DOHH2 (cell line): ENCODE data around the gene CPXM1.

Experiments
- H3F3A ChIP-seq: fragments of 200-600 bp; sonication (generic), shearing (Covaris generic); 2 replicates; pipeline ENCODE4 v1.6.0; 2016; ENCODE audit warnings: antibody characterized with exemption, mild to moderate bottlenecking; ENCODE audit not compliant: control insufficient read depth, insufficient read depth
- H3K27ac ChIP-seq: fragments of 200-600 bp; sonication (generic); 2 replicates; pipeline ENCODE4 v1.5.1; 2014; ENCODE audit warnings: low read depth, mild to moderate bottlenecking, low read length, moderate library complexity
- H3K27me3 ChIP-seq: fragments of 200-600 bp; sonication (generic); 2 replicates; pipeline ENCODE4 v1.6.1; 2014; ENCODE audit warnings: mild to moderate bottlenecking, low read length, mixed read lengths; ENCODE audit not compliant: control insufficient read depth
- H3K36me3 ChIP-seq: fragments of 200-600 bp; sonication (generic); 2 replicates; pipeline ENCODE4 v1.6.1; 2014; ENCODE audit warnings: mild to moderate bottlenecking, low read length, moderate library complexity, mixed read lengths; ENCODE audit not compliant: control insufficient read depth
- H3K4me1 ChIP-seq: fragments of 200-600 bp; sonication (generic); 2 replicates; pipeline ENCODE4 v1.6.1; 2014; ENCODE audit warnings: mild to moderate bottlenecking, low read length, mixed read lengths; ENCODE audit not compliant: control insufficient read depth
- H3K4me2 ChIP-seq: fragments of 200-600 bp; sonication (generic); 2 replicates; pipeline ENCODE4 v1.6.0; 2014; ENCODE audit warnings: mild to moderate bottlenecking, low read length, moderate library complexity
- H3K4me3 ChIP-seq: fragments of 200-600 bp; sonication (generic); 2 replicates; pipeline ENCODE4 v1.5.1; 2014; ENCODE audit warnings: mild to moderate bottlenecking, low read length, mixed read lengths
- H3K79me2 ChIP-seq: fragments of 200-600 bp; sonication (generic); 2 replicates; pipeline ENCODE4 v1.6.1; 2014; ENCODE audit warnings: mild to moderate bottlenecking, low read length, mixed read lengths; ENCODE audit not compliant: control insufficient read depth
- H3K9me2 ChIP-seq: fragments of 200-600 bp; sonication (generic); replicated peaks from 2 replicates; pipeline ENCODE4 v1.6.1; 2014; ENCODE audit warnings: mild to moderate bottlenecking, low read length, mixed read lengths; ENCODE audit not compliant: control insufficient read depth
- H3K9me3 ChIP-seq: fragments of 200-600 bp; sonication (generic); 2 replicates; pipeline ENCODE4 v1.6.1; 2014; ENCODE audit warnings: antibody characterized with exemption, low read length, mixed read lengths; ENCODE audit not compliant: control insufficient read depth, insufficient read depth
- H4K20me1 ChIP-seq: fragments of 200-600 bp; sonication (generic); 2 replicates; pipeline ENCODE4 v1.6.0; 2014; ENCODE audit warnings: low read depth, mild to moderate bottlenecking, antibody characterized with exemption, low read length, moderate library complexity; ENCODE audit not compliant: control insufficient read depth, insufficient read depth
- EZH2phosphoT487 ChIP-seq: fragments of 200-600 bp; sonication (generic); IDR thresholded peaks from 2 replicates; pipeline ENCODE4 v1.6.1; 2017; ENCODE audit warnings: borderline replicate concordance, mild to moderate bottlenecking, antibody characterized with exemption, low read length, moderate library complexity, mixed read lengths
- TF ChIP-seq, protein P1 (sequence below): fragments of 200-600 bp; sonication (generic); IDR thresholded peaks from one replicate; pipeline ENCODE4 v1.5.1; 2014; ENCODE audit warnings: antibody characterized with exemption, mild to moderate bottlenecking, low read depth, low read length; ENCODE audit not compliant: poor library complexity, severe bottlenecking

Gene CPXM1

DNA sequence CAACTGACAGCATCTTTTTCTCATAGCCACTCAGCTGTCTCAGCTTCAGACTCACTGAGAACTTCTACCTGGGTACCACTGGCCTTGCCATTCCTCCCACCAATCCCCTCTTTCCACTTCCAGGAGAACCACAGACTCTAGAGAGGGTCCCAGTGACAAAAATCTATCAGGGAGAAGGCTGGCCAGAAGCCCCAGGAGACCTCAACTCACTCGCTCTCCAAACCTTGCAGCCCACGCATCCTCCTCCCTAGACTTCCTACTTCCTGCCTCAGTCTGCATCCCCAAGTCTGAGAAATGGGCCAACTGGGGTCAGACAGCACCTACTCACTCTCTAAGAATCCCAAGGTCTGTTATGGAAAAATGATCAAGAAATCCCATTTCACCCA, 16.9 kb upstream of the CPXM1 start:
- H3K79me2 ChIP-seq = no peaks in the 10 kb centered on the region
- no peaks in the 10 kb centered on the region for H3K36me3 ChIP-seq
- H4K20me1 ChIP-seq = no peaks in the 10 kb centered on the region
- no peaks in the 10 kb centered on the region for H3K9me3 ChIP-seq
- H3K4me1 ChIP-seq = no peaks in the 10 kb centered on the region
- TF ChIP-seq, protein P1, sequence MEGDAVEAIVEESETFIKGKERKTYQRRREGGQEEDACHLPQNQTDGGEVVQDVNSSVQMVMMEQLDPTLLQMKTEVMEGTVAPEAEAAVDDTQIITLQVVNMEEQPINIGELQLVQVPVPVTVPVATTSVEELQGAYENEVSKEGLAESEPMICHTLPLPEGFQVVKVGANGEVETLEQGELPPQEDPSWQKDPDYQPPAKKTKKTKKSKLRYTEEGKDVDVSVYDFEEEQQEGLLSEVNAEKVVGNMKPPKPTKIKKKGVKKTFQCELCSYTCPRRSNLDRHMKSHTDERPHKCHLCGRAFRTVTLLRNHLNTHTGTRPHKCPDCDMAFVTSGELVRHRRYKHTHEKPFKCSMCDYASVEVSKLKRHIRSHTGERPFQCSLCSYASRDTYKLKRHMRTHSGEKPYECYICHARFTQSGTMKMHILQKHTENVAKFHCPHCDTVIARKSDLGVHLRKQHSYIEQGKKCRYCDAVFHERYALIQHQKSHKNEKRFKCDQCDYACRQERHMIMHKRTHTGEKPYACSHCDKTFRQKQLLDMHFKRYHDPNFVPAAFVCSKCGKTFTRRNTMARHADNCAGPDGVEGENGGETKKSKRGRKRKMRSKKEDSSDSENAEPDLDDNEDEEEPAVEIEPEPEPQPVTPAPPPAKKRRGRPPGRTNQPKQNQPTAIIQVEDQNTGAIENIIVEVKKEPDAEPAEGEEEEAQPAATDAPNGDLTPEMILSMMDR = no peak
- TF ChIP-seq EZH2phosphoT487 = no peak
- no peak overlapping the region for H3K27ac ChIP-seq
- H3K9me2 ChIP-seq = no peaks in the 10 kb centered on the region
- no peak overlapping the region for H3K4me3 ChIP-seq
- no peak overlapping the region for H3K4me2 ChIP-seq
- no peaks in the 10 kb centered on the region for H3F3A ChIP-seq
- H3K27me3 ChIP-seq = no peaks in the 10 kb centered on the region

DNA sequence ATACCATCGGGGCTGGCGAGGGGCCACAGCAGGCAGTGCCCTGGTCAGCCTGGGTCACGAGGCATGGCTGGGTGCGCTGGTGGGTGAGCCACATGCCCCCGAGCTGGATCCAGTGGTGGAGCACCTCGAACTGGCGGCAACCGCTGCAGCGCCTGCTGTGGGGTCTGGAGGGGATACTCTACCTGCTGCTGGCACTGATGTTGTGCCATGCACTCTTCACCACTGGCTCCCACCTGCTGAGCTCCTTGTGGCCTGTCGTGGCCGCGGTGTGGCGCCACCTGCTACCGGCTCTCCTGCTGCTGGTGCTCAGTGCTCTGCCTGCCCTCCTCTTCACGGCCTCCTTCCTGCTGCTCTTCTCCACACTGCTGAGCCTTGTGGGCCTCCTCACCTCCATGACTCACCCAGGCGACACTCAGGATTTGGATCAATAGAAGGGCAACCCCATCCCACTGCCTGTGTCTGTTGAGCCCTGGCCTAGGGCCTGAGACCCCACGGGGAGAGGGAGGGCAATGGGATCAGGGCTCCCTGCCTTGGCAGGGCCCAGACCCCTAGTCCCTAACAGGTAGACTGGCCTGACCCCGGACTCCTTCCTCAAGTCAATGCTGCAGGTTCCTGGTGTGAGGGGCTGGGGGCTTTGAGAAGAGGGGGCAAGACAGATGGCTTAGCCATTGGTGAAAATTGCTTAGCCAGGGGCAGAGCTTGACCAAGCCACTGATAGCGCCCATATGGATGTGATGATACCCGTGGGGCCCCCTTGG, 16.3 kb upstream of the CPXM1 start:
- H3K27me3 ChIP-seq = no peaks in the 10 kb centered on the region
- no peaks in the 10 kb centered on the region for H3K9me3 ChIP-seq
- H3F3A ChIP-seq = no peaks in the 10 kb centered on the region
- no peaks in the 10 kb centered on the region for H3K79me2 ChIP-seq
- no peaks in the 10 kb centered on the region for H3K9me2 ChIP-seq
- no peak overlapping the region for H3K4me2 ChIP-seq
- TF ChIP-seq, protein P1 = no peak
- TF ChIP-seq EZH2phosphoT487 = no peak
- no peak overlapping the region for H3K27ac ChIP-seq
- H3K4me1 ChIP-seq = no peaks in the 10 kb centered on the region
- H3K36me3 ChIP-seq = no peaks in the 10 kb centered on the region
- no peaks in the 10 kb centered on the region for H4K20me1 ChIP-seq
- no peak overlapping the region for H3K4me3 ChIP-seq

DNA sequence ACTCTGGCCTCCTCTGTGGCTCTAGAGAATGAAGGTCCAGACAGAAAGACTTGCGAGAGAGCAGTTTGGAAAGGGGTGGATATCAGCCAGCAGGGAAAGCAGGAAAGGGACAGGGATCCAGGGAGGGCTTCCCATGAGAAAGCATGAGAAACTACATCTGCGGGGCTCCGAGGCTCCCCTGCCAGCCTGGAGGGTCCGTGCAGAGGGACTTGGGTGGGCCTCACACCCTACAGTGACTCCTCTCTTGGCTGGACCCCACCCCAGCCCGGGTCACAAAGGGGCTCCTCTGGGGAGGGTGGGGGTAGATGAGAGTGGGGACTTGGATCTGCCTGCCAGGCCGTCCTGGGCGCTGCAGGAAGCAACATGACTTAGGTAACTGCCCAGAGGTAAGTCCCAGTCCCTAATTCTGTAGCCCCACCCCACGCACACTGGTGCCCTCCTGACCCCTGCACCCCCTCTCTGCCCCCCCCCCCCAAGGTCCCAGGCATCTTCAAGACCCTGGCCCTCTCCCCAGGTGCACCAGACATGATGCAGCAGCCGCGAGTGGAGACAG, 15.7 kb upstream of the CPXM1 start, which contains the start of gene TMEM239:
Gene TMEM239, plus strand, starts transcription at position 335 of the 553 bp plus-strand sequence. Its CDS starts 191 bp downstream, at position 526.
- H3K4me1 ChIP-seq = no peaks in the 10 kb centered on the region
- no peak within 1 kb of the TSS for H3K27ac ChIP-seq
- H3K9me2 ChIP-seq = no peaks in the 10 kb centered on the region
- no peaks in the 10 kb centered on the region for H3F3A ChIP-seq
- no peak within 1 kb of the TSS for H3K4me2 ChIP-seq
- TF ChIP-seq, protein P1 = no peak
- TF ChIP-seq EZH2phosphoT487 = no peak
- no peaks in the 10 kb centered on the region for H3K27me3 ChIP-seq
- H3K4me3 ChIP-seq = no peak within 1 kb of the TSS
- H3K79me2 ChIP-seq = no peaks in the 10 kb centered on the region
- H3K36me3 ChIP-seq = no peaks in the 10 kb centered on the region
- H3K9me3 ChIP-seq = no peaks in the 10 kb centered on the region
- no peaks in the 10 kb centered on the region for H4K20me1 ChIP-seq
